ENCODE measurements around the gene ZHX3. TPM values are rescaled to one million over a fixed set of nuclear protein-coding genes. Genes with fewer than 3 reads are reported as not detected.

The ZHX3 gene
- total and polyA plus RNA-seq, 9 of the 15 experiments (the other 6 are each of a cell fraction or from before 2014, with no cell fraction given), result 0.80 to 14.6 (median 4.9) TPM

DNA sequence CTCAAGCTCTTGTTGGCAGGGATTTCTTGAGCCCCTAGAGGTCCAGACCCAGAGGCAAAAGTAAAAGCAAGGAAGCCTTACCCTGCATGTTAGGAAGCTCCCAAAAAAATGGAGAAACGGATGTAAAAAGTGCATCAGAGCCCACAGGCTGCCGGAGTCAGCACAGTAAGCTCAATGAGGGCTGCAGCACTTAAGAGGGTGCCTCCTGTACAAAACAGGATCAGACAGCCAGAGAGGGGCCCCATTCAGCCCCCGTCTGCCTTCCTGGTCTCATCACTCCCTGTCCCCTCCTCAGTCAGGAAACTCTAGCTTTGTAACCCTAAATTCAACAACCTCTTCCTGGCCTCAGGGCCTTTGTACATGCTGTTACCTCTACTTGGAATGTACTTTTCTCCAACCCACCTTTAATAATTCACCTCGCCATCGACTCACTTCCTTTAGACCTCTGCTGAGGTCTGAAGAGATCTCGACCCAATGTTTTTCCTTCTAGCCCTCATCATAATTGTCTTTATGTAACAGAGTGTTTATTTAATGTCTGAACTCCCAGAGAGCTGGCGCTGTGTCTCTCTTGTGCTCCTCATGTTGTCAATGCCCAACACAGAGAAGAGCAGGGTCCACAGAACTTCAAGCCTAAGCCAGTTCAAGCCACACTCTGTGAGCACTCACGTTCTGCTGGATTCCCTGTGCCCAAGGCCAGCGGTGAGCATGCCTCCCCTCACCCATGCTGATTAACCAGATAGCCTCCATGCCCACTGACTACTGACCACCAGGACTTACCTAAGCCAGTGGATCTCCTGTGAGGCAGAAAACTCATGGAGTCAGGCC lies 183.0 kb downstream of the ZHX3 start (continued):
- TF ChIP-seq RREB1 (CRISPR knock-in tag; IDR thresholded peaks at IDR 0.05) (no peak), NFIC (IDR thresholded peaks at IDR 0.05) (no peak)
- TF ChIP-seq, protein P1, sequence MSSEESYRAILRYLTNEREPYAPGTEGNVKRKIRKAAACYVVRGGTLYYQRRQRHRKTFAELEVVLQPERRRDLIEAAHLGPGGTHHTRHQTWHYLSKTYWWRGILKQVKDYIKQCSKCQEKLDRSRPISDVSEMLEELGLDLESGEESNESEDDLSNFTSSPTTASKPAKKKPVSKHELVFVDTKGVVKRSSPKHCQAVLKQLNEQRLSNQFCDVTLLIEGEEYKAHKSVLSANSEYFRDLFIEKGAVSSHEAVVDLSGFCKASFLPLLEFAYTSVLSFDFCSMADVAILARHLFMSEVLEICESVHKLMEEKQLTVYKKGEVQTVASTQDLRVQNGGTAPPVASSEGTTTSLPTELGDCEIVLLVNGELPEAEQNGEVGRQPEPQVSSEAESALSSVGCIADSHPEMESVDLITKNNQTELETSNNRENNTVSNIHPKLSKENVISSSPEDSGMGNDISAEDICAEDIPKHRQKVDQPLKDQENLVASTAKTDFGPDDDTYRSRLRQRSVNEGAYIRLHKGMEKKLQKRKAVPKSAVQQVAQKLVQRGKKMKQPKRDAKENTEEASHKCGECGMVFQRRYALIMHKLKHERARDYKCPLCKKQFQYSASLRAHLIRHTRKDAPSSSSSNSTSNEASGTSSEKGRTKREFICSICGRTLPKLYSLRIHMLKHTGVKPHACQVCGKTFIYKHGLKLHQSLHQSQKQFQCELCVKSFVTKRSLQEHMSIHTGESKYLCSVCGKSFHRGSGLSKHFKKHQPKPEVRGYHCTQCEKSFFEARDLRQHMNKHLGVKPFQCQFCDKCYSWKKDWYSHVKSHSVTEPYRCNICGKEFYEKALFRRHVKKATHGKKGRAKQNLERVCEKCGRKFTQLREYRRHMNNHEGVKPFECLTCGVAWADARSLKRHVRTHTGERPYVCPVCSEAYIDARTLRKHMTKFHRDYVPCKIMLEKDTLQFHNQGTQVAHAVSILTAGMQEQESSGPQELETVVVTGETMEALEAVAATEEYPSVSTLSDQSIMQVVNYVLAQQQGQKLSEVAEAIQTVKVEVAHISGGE (CRISPR knock-in tag; IDR thresholded peaks at IDR 0.05), result 0 out of 6 replicates have a peak, but pooled peaks of 1 of the 3 experiments have one; percentile 22
